C1 segment of cervical spinal cord (tissue), 14 donors: Measurements from ENCODE around the gene PDE11A.
"Not testable (repeated sequence)": the region's sequence is repeated elsewhere in the genome, so short reads cannot be mapped to it uniquely, and the experiment has no call there.

ENCODE experiments used
- DNase-seq, 14 donors: peaks; one replicate each; lab custom pipeline; 2025; lab: John Stamatoyannopoulos, UW

Gene PDE11A

GRCh38 chr2:177818412-177818811 lies 254.2 kb downstream of the PDE11A start:
- DNase-seq, result no peak

DNA sequence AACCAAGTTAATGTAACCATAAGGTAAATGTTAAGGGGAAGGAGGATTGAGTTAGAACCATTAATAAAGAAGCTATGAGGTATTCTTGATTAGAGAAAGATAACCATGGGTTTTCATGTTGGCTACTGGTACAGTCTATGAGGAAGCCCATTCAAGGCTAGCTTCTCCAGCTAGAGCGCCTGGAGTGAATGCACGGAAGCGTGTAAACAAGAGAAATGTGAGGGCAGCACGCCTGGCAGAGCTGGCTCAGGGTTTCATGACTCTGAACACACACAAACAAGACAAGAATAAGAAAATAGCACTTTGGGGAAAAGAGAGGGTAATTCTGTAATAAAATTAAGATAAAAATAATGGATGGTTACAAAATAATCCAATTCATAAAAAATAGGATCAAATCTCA lies 255.3 kb downstream of the PDE11A start:
- no peak for DNase-seq

DNA sequence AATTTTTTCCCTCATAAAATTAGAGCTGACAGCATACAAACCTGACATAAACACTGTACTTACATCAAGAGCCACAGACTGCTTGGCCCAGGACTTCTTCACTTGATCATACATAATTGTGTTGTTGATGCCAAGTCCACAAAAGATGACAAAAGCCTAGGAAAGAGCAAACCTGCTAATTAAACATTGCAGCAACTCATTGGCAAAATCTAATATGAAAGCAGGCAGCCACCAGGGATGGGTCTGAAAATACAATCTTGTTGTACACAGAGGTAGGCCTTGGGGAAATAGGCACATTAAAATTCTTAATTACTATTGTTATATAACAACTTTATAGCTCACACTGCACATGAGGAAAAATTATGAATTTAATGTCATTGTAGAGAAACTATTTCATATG lies 255.8 kb downstream of the PDE11A start:
- DNase-seq, result no peak

DNA sequence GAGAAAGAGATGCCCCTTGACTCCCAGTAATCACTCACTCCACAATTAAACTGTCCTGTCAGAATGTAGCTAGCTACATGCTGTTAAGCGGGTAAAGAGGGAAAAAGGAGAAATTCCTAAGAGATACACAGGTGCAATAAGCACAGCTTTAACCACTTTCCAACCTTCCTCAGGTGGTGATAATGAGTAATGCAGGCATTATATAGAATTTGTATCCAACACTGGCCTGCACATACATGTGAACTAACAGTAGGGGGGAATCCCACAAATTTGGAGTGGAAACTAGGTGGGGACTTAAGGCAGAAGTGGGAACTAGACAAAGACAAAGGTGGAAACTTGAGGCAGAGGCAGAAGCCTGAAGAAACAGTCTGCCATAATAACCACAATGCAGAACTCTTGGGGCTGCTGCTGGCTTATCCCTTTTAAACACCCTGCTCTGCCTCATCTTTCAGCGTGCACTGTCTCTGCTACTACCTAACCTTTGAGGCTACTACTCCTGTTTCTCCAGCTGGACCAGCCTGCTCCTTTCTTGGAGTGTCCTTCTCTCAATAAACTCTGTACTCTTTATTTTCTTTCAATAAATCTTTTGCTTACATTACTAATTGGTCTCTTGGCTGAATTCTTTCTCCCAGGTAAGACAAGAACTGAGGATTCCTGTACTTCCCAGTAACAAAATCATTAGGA lies 259.7 kb downstream of the PDE11A start:
- DNase-seq, result no peak

- no peak for DNase-seq
Observed at GRCh38 chr2:177810906-177811305, 261.7 kb downstream of the PDE11A start.

- no peak for DNase-seq
Observed at GRCh38 chr2:177808984-177809809, 263.4 kb downstream of the PDE11A start.

- DNase-seq, result no peak
Observed at GRCh38 chr2:177806025-177806424, 266.6 kb downstream of the PDE11A start.

DNA sequence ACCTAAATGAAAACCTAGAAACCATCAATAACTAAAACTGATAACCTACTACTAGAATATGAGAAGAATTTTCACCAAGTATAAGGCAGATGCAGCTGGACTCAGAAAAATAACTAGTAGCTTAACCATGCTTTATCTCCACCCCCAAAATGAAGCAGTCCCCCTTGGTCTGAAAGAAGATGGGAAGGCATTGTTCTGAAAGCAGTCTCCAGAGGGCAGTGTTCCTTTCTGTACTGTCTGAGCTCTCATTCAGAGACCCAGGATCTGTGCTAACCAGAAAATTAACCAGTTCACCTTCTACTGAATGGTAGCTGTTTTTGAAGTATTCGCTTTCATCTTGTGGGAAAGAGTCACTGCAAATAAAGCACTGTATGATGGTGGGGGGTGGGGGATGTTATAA lies 273.0 kb downstream of the PDE11A start:
- DNase-seq, result no peak

DNA sequence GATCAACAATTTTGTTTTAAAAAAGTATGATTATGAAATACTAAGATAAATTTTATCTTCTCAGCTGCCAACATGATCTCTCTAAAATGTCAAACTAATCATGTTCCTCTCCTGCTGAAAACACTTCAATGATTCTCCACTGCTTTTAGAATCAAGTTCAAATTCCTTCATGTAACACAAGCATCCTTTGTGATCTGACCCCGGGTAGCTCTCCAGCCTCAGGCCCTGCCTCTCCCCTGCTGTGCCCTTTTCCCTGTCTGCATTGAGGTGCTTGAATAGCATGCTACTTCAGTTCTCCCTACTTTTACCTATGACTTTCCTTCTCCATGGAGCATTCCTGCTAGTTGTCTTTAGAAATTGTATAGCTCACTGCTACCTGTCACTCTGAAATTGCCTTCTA lies 274.8 kb downstream of the PDE11A start:
- DNase-seq, result no peak

GRCh38 chr2:177796654-177797415 lies 275.7 kb downstream of the PDE11A start:
- DNase-seq, result no peak

GRCh38 chr2:177796011-177796410 lies 276.6 kb downstream of the PDE11A start:
- DNase-seq, result no peak

- DNase-seq, result not testable (repeated sequence)
Observed at GRCh38 chr2:177785143-177785542, 287.4 kb downstream of the PDE11A start.

DNA sequence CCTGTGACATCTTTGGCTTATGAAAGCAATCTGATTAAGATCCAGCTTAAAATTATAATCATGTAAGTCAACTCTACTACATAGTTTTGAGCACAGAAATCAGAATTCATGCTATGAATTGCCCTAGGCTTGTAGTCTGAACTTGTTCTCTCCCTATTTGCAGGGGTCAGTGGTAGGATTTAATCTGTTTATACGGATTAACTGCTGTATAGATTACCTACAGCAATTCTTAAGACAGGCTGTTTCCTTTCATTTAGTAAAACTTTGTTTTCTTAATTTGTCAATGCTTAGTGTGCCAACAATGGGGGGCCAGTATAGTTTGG lies 287.9 kb downstream of the PDE11A start:
- no peak for DNase-seq

DNA sequence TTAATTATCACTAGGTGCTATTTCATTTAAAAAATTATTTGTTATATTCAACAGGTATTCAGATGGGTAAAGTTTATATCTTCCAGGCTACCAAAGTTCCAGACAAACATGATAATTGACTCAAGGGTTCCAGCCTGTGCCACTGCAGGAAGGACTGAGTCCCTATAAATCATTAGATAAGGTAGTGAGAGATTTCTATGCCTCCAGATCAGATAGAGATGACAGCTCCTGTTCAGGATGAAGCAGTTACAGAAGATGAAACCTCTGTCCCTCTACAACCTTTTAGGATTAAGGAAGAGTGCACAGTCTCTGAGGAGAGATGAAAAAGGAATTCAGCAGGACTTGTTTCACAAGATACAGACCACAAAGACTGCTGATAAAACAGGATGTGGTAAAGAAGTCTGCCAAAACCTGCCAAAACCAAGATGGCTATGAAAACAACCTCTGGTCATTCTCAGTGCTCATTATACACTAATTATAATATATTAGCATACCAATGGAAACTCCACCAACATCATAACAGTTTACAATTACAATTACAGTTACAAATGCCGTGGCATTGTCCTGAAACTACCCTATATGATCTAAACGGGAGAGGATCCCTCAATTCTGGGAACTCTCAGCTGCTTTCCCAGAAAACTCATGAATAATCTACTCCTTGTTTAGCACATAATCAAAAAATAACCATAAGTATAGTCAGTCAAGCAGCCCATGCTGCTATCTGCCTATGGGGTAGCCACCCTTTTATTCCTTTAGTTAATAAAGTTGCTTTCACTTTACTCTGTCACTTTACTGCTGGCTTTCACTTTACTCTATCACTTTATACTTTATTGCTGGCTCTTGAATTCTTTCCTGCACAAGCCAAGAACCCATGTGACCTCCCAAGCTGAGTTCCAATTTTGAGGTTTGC lies 288.5 kb downstream of the PDE11A start:
- no peak for DNase-seq

DNA sequence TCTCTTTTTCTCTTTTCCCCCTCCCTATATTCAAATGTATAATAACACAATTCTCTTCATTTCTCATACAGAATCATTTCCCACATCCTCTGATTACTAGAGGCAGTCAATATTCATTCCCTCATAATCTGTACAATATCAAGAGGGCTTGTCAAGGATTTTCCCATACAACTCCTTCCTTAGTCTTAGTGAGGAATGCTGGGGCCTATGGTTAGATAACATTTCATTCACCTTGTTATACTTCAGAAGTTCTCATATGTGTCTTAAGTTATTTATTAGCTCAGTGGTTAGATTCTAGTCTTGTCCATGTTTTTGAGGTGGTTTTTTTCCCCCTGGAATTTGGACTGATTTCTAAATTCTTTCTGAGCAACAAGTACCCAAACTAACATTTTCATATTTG lies 289.5 kb downstream of the PDE11A start:
- no peak for DNase-seq

DNA sequence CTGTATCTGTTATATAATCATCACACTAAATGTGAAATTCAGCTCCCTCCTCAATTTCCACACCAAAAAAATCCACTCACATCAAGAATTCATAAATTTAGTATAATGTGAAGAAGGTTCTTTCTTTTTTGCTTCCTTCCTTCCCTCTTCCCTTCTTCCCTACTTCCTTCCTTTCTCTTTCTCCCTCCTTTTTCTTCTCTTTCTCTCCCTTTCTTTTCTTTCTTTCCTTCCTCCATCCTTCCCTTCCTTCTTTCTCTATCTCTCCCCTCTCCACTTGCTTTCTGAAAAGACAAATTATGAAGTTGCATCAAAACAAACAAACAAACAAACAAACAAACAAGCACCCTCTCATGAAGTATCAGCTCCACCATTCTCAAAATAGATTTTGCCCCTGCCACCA lies 290.0 kb downstream of the PDE11A start:
- no peak for DNase-seq

DNA sequence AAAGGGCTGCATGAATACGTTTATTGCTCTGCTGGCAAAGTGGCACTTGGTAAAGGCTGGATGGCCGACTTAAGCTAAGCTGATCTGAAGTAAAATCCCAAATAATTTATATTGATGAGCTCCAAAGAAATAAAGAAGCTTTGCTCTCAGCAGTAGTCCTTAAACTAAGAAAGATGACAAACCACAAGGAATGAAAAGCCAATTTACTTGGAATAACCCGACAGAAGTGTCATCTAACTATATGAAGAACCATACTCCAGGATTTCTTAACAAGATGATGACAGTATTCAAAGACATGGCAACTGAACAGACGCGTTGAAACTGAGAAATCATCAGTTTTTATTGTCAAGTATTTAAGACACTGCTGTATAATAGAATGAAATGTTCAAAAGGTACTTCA lies 294.1 kb downstream of the PDE11A start:
- DNase-seq, result no peak

DNA sequence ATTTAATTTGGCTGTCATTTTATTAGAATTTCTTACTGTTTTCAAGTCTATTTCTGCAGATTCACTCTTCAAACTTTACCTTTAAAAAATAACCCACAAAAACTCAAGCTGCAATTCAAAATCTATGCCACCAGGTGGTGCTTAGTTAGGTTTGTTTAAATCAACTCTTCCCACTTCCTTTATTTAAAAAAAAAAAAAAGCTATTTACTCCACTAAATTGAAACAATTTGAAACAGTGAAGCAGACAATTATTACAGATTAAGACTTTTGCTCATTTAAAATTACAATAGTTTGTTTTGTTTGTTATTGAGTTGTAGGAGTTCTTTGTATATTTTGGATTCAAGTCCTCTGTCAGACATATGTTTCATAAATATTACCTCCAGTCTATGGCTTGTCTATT lies 300.0 kb downstream of the PDE11A start:
- no peak for DNase-seq

- no peak for DNase-seq
Observed at GRCh38 chr2:177771191-177771590, 301.4 kb downstream of the PDE11A start.

DNA sequence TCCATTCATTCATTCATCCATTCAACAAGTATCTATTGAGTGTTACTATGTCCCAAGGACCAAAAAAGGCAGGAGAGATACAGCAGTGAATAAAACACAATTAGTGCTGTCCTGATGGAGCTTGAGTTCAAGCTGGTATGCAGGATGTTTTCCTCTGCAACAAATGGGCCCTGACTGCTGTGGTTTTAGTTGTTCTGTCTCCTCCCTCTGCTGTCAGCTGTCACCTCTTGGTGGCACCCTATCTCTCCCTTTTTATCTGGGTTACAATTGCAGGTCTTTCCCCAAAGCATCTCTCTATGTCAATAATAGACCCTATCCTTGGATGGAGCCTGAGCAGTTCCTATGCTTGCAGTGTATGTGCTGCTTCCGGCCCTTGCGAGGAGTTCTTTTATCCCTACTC lies 304.8 kb downstream of the PDE11A start:
- DNase-seq, result no peak

- DNase-seq, result no peak
Observed at GRCh38 chr2:177765698-177766097, 306.9 kb downstream of the PDE11A start.
